ENCODE data around the gene TMC6. TPM values are rescaled to one million over a fixed set of nuclear protein-coding genes. Genes with fewer than 3 reads are reported as not detected.

TMC6 gene
- total and polyA plus RNA-seq, 2 of the 13 experiments (the other 11 are each of a cell fraction or from before 2014, with no cell fraction given), result 48.4 to 99.1 TPM

- TF ChIP-seq ZNF709 (CRISPR knock-in tag; IDR thresholded peaks at IDR 0.05) (peak; percentile 43; the same call in 1 of the 2 replicates), ZBTB7A (CRISPR knock-in tag; IDR thresholded peaks at IDR 0.05) (peak; percentile 80; the same call in 1 of the 2 replicates), SPEN (CRISPR knock-in tag; IDR thresholded peaks at IDR 0.05; ENCODE audit: low read depth) (peak; percentile 75), RFXANK (CRISPR knock-in tag; IDR thresholded peaks at IDR 0.05) (no peak), HMG20A (CRISPR knock-in tag; IDR thresholded peaks at IDR 0.05; ENCODE audit: borderline replicate concordance) (peak; percentile 53; the same call in 1 of the 2 replicates), KLF12 (CRISPR knock-in tag; IDR thresholded peaks at IDR 0.05; ENCODE audit: borderline replicate concordance) (0 out of 2 replicates have a peak, but pooled peaks have one; percentile 33), FUBP1 (CRISPR knock-in tag; IDR thresholded peaks at IDR 0.05; ENCODE audit: borderline replicate concordance) (no peak), ZBTB14 (CRISPR knock-in tag; IDR thresholded peaks at IDR 0.05) (no peak), HNRNPUL1 (IDR thresholded peaks at IDR 0.05; ENCODE audit: low read depth, low read length) (no peak), SP140L (CRISPR knock-in tag; IDR thresholded peaks at IDR 0.05; ENCODE audit: borderline replicate concordance) (no peak; the same call in 1 of the 2 replicates), HNRNPL (IDR thresholded peaks at IDR 0.05; ENCODE audit: low read depth, low read length) (peak; percentile 70; the same call in 1 of the 2 replicates), KLF15 (CRISPR knock-in tag; IDR thresholded peaks at IDR 0.05; ENCODE audit: borderline replicate concordance) (0 out of 2 replicates have a peak, but pooled peaks have one; percentile 85), SMAD1 (CRISPR knock-in tag; IDR thresholded peaks at IDR 0.05; ENCODE audit: borderline replicate concordance, low read depth) (0 out of 2 replicates have a peak, but pooled peaks have one; percentile 6), ASH2L (IDR thresholded peaks at IDR 0.05; ENCODE audit: insufficient read length, low read depth, low read length) (no peak), ZC3H4 (CRISPR knock-in tag; IDR thresholded peaks at IDR 0.05; ENCODE audit: borderline replicate concordance) (no peak), RFXAP (CRISPR knock-in tag; IDR thresholded peaks at IDR 0.05; ENCODE audit: borderline replicate concordance) (no peak), EEA1 (CRISPR knock-in tag; IDR thresholded peaks at IDR 0.05; ENCODE audit: borderline replicate concordance) (no peak; the same call in 1 of the 2 replicates), HOXA7 (CRISPR knock-in tag; IDR thresholded peaks at IDR 0.05) (no peak), ZNF256 (CRISPR knock-in tag; conservative IDR thresholded peaks at IDR 0.05) (0 out of 2 replicates have a peak, but pooled peaks have one; percentile 18), ZBTB39 (CRISPR knock-in tag; IDR thresholded peaks at IDR 0.05) (no peak), ATAD3A (CRISPR knock-in tag; IDR thresholded peaks at IDR 0.05) (no peak), ARNT (IDR thresholded peaks at IDR 0.05) (no peak)
Measured at GRCh38 chr17:78144736-78145641, 16.4 kb upstream of the TMC6 start (continued).

All from HepG2 (cell line).